ENCODE data around the gene EFNB2.

Gene EFNB2

GRCh38 chr13:106525865-106526264 is 9.6 kb downstream of the EFNB2 start:
- no peak for DNase-seq (ENCODE audit: low read depth in 2 of 2)

- DNase-seq (ENCODE audit: low read depth in 2 of 2): no peak
Observed at GRCh38 chr13:106524108-106524507, 11.4 kb downstream of the EFNB2 start.

- no peak for DNase-seq (ENCODE audit: low read depth in 2 of 2)
Observed at GRCh38 chr13:106523576-106523975, 11.9 kb downstream of the EFNB2 start.

- no peak for DNase-seq (ENCODE audit: low read depth in 2 of 2)
Observed at GRCh38 chr13:106522898-106523525, 12.4 kb downstream of the EFNB2 start.

GRCh38 chr13:106522112-106522705 is 13.3 kb downstream of the EFNB2 start:
- DNase-seq (ENCODE audit: low read depth in 2 of 2): no peak

GRCh38 chr13:106521095-106521799 is 14.2 kb downstream of the EFNB2 start:
- DNase-seq (ENCODE audit: low read depth in 2 of 2): no peak

- no peak for DNase-seq (ENCODE audit: low read depth in 2 of 2)
Observed at GRCh38 chr13:106520251-106521054, 15.0 kb downstream of the EFNB2 start.

- DNase-seq (ENCODE audit: low read depth in 2 of 2): no peak
Observed at GRCh38 chr13:106518512-106518911, 16.9 kb downstream of the EFNB2 start.

- DNase-seq (ENCODE audit: low read depth in 2 of 2): no peak
Observed at GRCh38 chr13:106517109-106517847, 18.2 kb downstream of the EFNB2 start.

GRCh38 chr13:106515635-106516254 is 19.7 kb downstream of the EFNB2 start:
- no peak for DNase-seq (ENCODE audit: low read depth in 2 of 2)

GRCh38 chr13:106514928-106515634 is 20.4 kb downstream of the EFNB2 start:
- no peak for DNase-seq (ENCODE audit: low read depth in 2 of 2)

- no peak for DNase-seq (ENCODE audit: low read depth in 2 of 2)
Observed at GRCh38 chr13:106513025-106513983, 22.2 kb downstream of the EFNB2 start.

- DNase-seq (ENCODE audit: low read depth in 2 of 2): no peak
Observed at GRCh38 chr13:106507560-106508274, 27.7 kb downstream of the EFNB2 start.

- no peak for DNase-seq (ENCODE audit: low read depth in 2 of 2)
Observed at GRCh38 chr13:106506286-106506685, 29.2 kb downstream of the EFNB2 start.

- DNase-seq (ENCODE audit: low read depth in 2 of 2): no peak
Observed at GRCh38 chr13:106505732-106506131, 29.7 kb downstream of the EFNB2 start.

GRCh38 chr13:106505295-106505694 is 30.2 kb downstream of the EFNB2 start:
- no peak for DNase-seq (ENCODE audit: low read depth in 2 of 2)

GRCh38 chr13:106503730-106504453 is 31.6 kb downstream of the EFNB2 start:
- no peak for DNase-seq (ENCODE audit: low read depth in 2 of 2)

- DNase-seq (ENCODE audit: low read depth in 2 of 2): no peak
Observed at GRCh38 chr13:106503272-106503671, 32.2 kb downstream of the EFNB2 start.
